IMR-90 (cell line): ENCODE results near the gene NEUROG3.

Source experiments
- BHLHE40 ChIP-seq: fragments of 150-350 bp; IDR thresholded peaks from 2 replicates; pipeline ENCODE4 v1.6.1; 2016; ENCODE audit warnings: mild to moderate bottlenecking, low read depth, low read length
- CEBPB ChIP-seq: IDR thresholded peaks from 2 replicates; pipeline ENCODE4 v1.6.1; 2012; ENCODE audit warnings: low read depth, low read length, improper control_type of control experiment
- CHD1 ChIP-seq: IDR thresholded peaks from 2 replicates; pipeline ENCODE4 v1.6.1; 2012; ENCODE audit warnings: low read depth, low read length, improper control_type of control experiment
- FOS ChIP-seq: fragments of 150-350 bp; IDR thresholded peaks from 2 replicates; pipeline ENCODE4 v1.6.1; 2016; ENCODE audit warnings: low read depth, low read length
- MAFK ChIP-seq: IDR thresholded peaks from 2 replicates; pipeline ENCODE4 v1.6.1; 2012; ENCODE audit warnings: low read depth, low read length, improper control_type of control experiment
- MXI1 ChIP-seq: IDR thresholded peaks from 2 replicates; pipeline ENCODE4 v1.6.1; 2012; ENCODE audit warnings: low read depth, mild to moderate bottlenecking, low read length, moderate library complexity, borderline replicate concordance
- POLR2A ChIP-seq: IDR thresholded peaks from 2 replicates; pipeline ENCODE4 v1.6.1; 2012; ENCODE audit warnings: mild to moderate bottlenecking, low read depth, low read length
- SMC3 ChIP-seq: fragments of 150-350 bp; IDR thresholded peaks from 2 replicates; pipeline ENCODE4 v1.6.1; 2016; ENCODE audit warnings: low read depth, mild to moderate bottlenecking, antibody characterized with exemption, low read length, moderate library complexity
- TF ChIP-seq, protein P1 (sequence below): fragments of 150-350 bp; IDR thresholded peaks from 2 replicates; pipeline ENCODE4 v1.6.1; 2017; ENCODE audit warnings: mild to moderate bottlenecking, antibody characterized with exemption, low read length, low read depth
- TF ChIP-seq, protein P2 (sequence below): conservative IDR thresholded peaks from 2 replicates; pipeline ENCODE4 v1.5.1; 2012; ENCODE audit warnings: mild to moderate bottlenecking, low read depth, low read length, improper control_type of control experiment

DNA sequence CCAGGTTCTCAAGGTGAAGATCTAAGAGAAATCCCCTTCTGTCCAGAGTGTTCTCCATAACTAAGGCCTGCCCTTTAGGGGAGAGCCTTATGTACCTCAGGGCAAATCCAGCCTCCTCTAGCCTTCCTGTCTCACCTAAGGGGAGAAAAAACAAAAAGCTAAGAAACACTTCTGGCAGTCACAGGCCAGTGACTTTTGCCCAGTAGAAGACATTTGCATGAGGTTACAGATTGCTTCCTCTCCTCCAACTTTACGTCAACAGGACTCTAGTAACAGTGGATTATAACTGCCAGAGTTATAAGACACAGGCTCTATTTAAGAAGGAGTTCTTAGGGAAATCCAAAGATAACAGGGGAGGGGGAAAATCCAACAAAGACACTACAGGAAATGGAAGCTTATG lies 40.9 kb upstream of the NEUROG3 start:
- TF ChIP-seq, protein P1, sequence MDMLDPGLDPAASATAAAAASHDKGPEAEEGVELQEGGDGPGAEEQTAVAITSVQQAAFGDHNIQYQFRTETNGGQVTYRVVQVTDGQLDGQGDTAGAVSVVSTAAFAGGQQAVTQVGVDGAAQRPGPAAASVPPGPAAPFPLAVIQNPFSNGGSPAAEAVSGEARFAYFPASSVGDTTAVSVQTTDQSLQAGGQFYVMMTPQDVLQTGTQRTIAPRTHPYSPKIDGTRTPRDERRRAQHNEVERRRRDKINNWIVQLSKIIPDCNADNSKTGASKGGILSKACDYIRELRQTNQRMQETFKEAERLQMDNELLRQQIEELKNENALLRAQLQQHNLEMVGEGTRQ: no peak
- TF ChIP-seq, protein P2, sequence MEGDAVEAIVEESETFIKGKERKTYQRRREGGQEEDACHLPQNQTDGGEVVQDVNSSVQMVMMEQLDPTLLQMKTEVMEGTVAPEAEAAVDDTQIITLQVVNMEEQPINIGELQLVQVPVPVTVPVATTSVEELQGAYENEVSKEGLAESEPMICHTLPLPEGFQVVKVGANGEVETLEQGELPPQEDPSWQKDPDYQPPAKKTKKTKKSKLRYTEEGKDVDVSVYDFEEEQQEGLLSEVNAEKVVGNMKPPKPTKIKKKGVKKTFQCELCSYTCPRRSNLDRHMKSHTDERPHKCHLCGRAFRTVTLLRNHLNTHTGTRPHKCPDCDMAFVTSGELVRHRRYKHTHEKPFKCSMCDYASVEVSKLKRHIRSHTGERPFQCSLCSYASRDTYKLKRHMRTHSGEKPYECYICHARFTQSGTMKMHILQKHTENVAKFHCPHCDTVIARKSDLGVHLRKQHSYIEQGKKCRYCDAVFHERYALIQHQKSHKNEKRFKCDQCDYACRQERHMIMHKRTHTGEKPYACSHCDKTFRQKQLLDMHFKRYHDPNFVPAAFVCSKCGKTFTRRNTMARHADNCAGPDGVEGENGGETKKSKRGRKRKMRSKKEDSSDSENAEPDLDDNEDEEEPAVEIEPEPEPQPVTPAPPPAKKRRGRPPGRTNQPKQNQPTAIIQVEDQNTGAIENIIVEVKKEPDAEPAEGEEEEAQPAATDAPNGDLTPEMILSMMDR: no peak
- no peak for TF ChIP-seq POLR2A
- TF ChIP-seq CHD1: no peak
- no peak for TF ChIP-seq SMC3
- no peak for TF ChIP-seq FOS
- TF ChIP-seq MXI1: no peak
- TF ChIP-seq MAFK: no peak
- TF ChIP-seq CEBPB: no peak
- no peak for TF ChIP-seq BHLHE40
